MM.1S (cell line): Measurements from ENCODE around the gene GASK1B.

Experiments
- DNase-seq: peaks from one replicate; pipeline ENCODE4 v3.0.0-alpha.2; 2015
- H2AFZ ChIP-seq: fragments of 300-600 bp; sonication (generic); 2 replicates; pipeline ENCODE4 v1.6.0; 2016; ENCODE audit warnings: antibody characterized with exemption, low read length
- H3F3A ChIP-seq: fragments of 300-600 bp; sonication (generic); 2 replicates; pipeline ENCODE4 v1.6.1; 2016; ENCODE audit warnings: mild to moderate bottlenecking, antibody characterized with exemption, low read length, moderate library complexity, mixed read lengths; ENCODE audit not compliant: insufficient read depth
- H3K27ac ChIP-seq: fragments of 300-600 bp; sonication (generic); 2 replicates; pipeline ENCODE4 v1.5.1; 2016; ENCODE audit warnings: mild to moderate bottlenecking, low read length
- H3K27me3 ChIP-seq: fragments of 300-600 bp; sonication (generic); replicated peaks from 2 replicates; pipeline ENCODE4 v1.6.0; 2016; ENCODE audit warnings: low read length; ENCODE audit not compliant: insufficient read depth
- H3K36me3 ChIP-seq: fragments of 300-600 bp; sonication (generic); replicated peaks from 2 replicates; pipeline ENCODE4 v1.6.1; 2016; ENCODE audit warnings: mild to moderate bottlenecking, low read length, mixed read lengths; ENCODE audit not compliant: insufficient read depth
- H3K4me1 ChIP-seq: fragments of 300-600 bp; sonication (generic); 2 replicates; pipeline ENCODE4 v1.6.1; 2016; ENCODE audit warnings: low read length, mixed read lengths
- H3K4me2 ChIP-seq: fragments of 300-600 bp; sonication (generic); 2 replicates; pipeline ENCODE4 v1.6.0; 2016; ENCODE audit warnings: low read depth, low read length
- H3K4me3 ChIP-seq: fragments of 300-600 bp; sonication (generic); 2 replicates; pipeline ENCODE4 v1.5.1; 2016; ENCODE audit warnings: low read length, mixed read lengths
- H3K79me2 ChIP-seq: fragments of 300-600 bp; sonication (generic); 2 replicates; pipeline ENCODE4 v1.6.1; 2016; ENCODE audit warnings: mixed run types, low read length, mixed read lengths
- H3K9ac ChIP-seq: fragments of 300-600 bp; sonication (generic); 2 replicates; pipeline ENCODE4 v1.6.1; 2016; ENCODE audit warnings: low read length, mixed read lengths
- H3K9me2 ChIP-seq: fragments of 300-600 bp; sonication (generic); replicated peaks from 2 replicates; pipeline ENCODE4 v1.6.1; 2016; ENCODE audit warnings: mild to moderate bottlenecking, low read length, mixed read lengths; ENCODE audit not compliant: insufficient read depth
- H3K9me3 ChIP-seq: fragments of 300-600 bp; sonication (generic); replicated peaks from 2 replicates; pipeline ENCODE4 v1.6.1; 2016; ENCODE audit warnings: mild to moderate bottlenecking, low read length, mixed read lengths; ENCODE audit not compliant: insufficient read depth
- H4K20me1 ChIP-seq: fragments of 300-600 bp; sonication (generic); 2 replicates; pipeline ENCODE4 v1.6.1; 2016; ENCODE audit warnings: mild to moderate bottlenecking, low read length, moderate library complexity, mixed read lengths; ENCODE audit not compliant: insufficient read depth
- EZH2 ChIP-seq: fragments of 300-600 bp; sonication (generic); optimal IDR thresholded peaks from 2 replicates; pipeline ENCODE3; 2017; ENCODE audit warnings: low read depth, mild to moderate bottlenecking, antibody characterized with exemption, low read length, mixed read lengths
- EZH2phosphoT487 ChIP-seq: fragments of 300-600 bp; sonication (generic); IDR thresholded peaks from 2 replicates; pipeline ENCODE4 v1.6.1; 2018; ENCODE audit warnings: antibody characterized with exemption, low read length
- TF ChIP-seq, protein P1 (sequence below): fragments of 300-600 bp; sonication (generic); IDR thresholded peaks from 2 replicates; pipeline ENCODE4 v1.5.1; 2016; ENCODE audit warnings: antibody characterized with exemption, low read length, mixed read lengths

The GASK1B gene

DNA sequence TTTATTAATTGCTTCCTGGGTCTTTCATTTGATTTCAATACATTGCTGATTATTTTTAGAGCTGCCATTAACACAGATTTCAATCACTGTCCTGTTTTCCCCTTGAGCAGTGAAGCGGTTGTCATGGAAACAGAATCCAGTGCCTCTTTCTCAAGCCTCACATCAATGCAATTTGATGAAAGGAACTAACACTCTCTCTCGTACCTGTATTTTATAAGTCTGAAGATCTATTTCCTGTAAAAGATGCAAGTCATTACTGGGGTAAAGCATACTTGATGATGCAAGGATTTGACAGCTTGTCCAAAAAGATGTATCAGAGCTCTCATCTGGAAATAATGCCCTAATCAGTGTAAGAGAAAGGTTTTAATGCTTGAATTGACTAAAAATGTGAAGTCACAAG is 17.9 kb upstream of the GASK1B start:
- Histone ChIP-seq H3K9ac (no peak overlapping the region), H3K9me2 (no peaks in the 10 kb centered on the region), H3K36me3 (no peaks in the 10 kb centered on the region), H3K79me2 (no peaks in the 10 kb centered on the region), H3K27ac (no peak overlapping the region), H3K4me3 (no peak overlapping the region), H2AFZ (no peak overlapping the region), H3F3A (no peaks in the 10 kb centered on the region), H3K9me3 (no peaks in the 10 kb centered on the region), H3K4me2 (no peak overlapping the region), H3K4me1 (peaks cover 6% of the 10 kb centered on the region), H4K20me1 (no peaks in the 10 kb centered on the region), H3K27me3 (no peaks in the 10 kb centered on the region)
- DNase-seq: no peak
- TF ChIP-seq EZH2phosphoT487: no peak
- no peak for TF ChIP-seq EZH2
- TF ChIP-seq, protein P1, sequence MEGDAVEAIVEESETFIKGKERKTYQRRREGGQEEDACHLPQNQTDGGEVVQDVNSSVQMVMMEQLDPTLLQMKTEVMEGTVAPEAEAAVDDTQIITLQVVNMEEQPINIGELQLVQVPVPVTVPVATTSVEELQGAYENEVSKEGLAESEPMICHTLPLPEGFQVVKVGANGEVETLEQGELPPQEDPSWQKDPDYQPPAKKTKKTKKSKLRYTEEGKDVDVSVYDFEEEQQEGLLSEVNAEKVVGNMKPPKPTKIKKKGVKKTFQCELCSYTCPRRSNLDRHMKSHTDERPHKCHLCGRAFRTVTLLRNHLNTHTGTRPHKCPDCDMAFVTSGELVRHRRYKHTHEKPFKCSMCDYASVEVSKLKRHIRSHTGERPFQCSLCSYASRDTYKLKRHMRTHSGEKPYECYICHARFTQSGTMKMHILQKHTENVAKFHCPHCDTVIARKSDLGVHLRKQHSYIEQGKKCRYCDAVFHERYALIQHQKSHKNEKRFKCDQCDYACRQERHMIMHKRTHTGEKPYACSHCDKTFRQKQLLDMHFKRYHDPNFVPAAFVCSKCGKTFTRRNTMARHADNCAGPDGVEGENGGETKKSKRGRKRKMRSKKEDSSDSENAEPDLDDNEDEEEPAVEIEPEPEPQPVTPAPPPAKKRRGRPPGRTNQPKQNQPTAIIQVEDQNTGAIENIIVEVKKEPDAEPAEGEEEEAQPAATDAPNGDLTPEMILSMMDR: no peak

DNA sequence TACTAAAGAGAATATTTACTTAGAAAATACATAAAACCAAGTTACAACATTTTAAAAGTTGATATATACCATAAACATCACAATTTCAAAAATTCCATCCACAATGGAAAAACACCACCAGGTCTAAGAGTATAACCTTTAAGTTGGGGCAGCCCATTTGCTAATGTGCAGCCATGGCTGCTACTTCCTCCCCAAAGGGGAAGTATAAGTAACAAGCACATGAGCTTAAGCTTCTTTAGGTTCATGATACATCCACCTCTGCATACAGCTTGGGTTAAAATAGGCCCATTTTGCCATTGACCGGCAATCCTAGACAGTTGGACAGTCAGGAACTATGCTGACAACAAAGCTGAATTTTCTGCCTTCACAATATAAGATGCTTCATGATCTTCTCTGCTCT is 16.6 kb upstream of the GASK1B start:
- Histone ChIP-seq H3F3A (no peaks in the 10 kb centered on the region), H3K4me2 (no peak overlapping the region), H3K27ac (no peak overlapping the region), H3K9ac (no peak overlapping the region), H3K4me1 (peaks cover 6% of the 10 kb centered on the region), H3K9me2 (no peaks in the 10 kb centered on the region), H2AFZ (no peak overlapping the region), H3K27me3 (no peaks in the 10 kb centered on the region), H3K36me3 (no peaks in the 10 kb centered on the region), H3K9me3 (no peaks in the 10 kb centered on the region), H4K20me1 (no peaks in the 10 kb centered on the region), H3K4me3 (no peak overlapping the region), H3K79me2 (no peaks in the 10 kb centered on the region)
- DNase-seq: no peak
- no peak for TF ChIP-seq EZH2phosphoT487
- TF ChIP-seq, protein P1: no peak

DNA sequence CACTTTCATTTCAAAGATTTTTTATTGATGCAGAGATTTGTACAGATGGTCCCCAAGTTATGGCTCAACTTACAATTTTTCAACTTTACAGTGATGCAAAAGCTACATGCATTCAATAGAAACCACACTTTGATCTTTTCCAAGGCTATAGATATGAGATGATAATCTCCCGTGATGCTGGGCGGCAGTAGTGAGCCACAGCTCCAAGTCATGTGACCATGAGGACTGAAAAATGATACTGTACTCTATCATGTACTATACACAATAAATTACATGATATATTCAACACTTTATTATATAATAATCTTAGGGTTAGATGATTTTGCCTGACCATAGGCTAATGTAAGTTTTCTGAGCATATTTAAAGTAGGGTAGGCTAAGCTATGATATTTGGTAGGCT is 14.0 kb upstream of the GASK1B start:
- TF ChIP-seq, protein P1: no peak
- TF ChIP-seq EZH2 (no peak), EZH2phosphoT487 (no peak)
- H3F3A ChIP-seq: no peaks in the 10 kb centered on the region
- no peak overlapping the region for H3K4me3 ChIP-seq
- no peaks in the 10 kb centered on the region for H3K27me3 ChIP-seq
- no peaks in the 10 kb centered on the region for H3K36me3 ChIP-seq
- H3K9me2 ChIP-seq: no peaks in the 10 kb centered on the region
- no peaks in the 10 kb centered on the region for H3K79me2 ChIP-seq
- H3K27ac ChIP-seq: no peak overlapping the region
- no peak for DNase-seq
- no peak overlapping the region for H2AFZ ChIP-seq
- H3K4me2 ChIP-seq: no peak overlapping the region
- no peaks in the 10 kb centered on the region for H3K9me3 ChIP-seq
- H3K4me1 ChIP-seq: no peaks in the 10 kb centered on the region
- no peak overlapping the region for H3K9ac ChIP-seq
- H4K20me1 ChIP-seq: no peaks in the 10 kb centered on the region
